ENCODE results near the gene ARFGEF2. TPM values are rescaled to one million over a fixed set of nuclear protein-coding genes. Genes with fewer than 3 reads are reported as not detected.

Gene ARFGEF2
- total RNA-seq, 1 donor from 2014 or later: 37.9 TPM

DNA sequence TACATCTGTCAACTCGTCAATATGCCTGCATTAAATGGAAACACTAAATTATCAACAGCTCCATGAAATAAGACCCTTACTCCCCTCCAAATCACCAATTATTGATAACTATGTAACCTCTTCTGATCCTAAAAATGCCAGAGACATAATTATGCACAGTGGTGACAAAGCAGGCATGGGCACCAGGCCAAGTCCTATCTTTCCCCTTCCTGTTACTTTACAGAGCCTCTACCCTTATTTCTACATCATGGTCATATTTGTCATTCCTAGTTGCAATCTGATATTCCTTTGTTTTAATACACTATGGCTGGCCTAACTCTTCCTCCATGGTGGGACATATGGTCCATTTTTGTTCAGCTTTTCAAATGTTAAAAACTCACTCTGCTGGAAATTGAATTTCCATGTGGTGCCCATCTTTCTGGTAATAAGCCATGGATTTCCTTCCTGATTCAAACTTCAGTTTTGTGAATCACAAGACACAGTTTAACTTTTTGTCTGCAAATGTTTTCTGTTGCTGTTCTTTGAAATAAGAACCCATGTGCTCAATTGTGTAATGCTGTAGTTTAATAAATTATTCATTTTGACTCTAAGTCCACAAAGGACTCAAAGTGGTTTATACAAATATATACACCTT is 41.8 kb upstream of the ARFGEF2 start:
- ATAC-seq: no peak
- intact Hi-C loops (cut with DNase I): no loop called here
- Histone ChIP-seq H3K27me3 (no peaks in the 10 kb centered on the region), H3K27ac (no peak overlapping the region), H3K9me3 (no peaks in the 10 kb centered on the region), H3K36me3 (no peaks in the 10 kb centered on the region), H3K4me1 (no peaks in the 10 kb centered on the region), H3K4me3 (no peak overlapping the region)
- TF ChIP-seq, protein P1, sequence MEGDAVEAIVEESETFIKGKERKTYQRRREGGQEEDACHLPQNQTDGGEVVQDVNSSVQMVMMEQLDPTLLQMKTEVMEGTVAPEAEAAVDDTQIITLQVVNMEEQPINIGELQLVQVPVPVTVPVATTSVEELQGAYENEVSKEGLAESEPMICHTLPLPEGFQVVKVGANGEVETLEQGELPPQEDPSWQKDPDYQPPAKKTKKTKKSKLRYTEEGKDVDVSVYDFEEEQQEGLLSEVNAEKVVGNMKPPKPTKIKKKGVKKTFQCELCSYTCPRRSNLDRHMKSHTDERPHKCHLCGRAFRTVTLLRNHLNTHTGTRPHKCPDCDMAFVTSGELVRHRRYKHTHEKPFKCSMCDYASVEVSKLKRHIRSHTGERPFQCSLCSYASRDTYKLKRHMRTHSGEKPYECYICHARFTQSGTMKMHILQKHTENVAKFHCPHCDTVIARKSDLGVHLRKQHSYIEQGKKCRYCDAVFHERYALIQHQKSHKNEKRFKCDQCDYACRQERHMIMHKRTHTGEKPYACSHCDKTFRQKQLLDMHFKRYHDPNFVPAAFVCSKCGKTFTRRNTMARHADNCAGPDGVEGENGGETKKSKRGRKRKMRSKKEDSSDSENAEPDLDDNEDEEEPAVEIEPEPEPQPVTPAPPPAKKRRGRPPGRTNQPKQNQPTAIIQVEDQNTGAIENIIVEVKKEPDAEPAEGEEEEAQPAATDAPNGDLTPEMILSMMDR (IDR thresholded peaks at IDR 0.05): no peak
- DNase-seq: no peak

DNA sequence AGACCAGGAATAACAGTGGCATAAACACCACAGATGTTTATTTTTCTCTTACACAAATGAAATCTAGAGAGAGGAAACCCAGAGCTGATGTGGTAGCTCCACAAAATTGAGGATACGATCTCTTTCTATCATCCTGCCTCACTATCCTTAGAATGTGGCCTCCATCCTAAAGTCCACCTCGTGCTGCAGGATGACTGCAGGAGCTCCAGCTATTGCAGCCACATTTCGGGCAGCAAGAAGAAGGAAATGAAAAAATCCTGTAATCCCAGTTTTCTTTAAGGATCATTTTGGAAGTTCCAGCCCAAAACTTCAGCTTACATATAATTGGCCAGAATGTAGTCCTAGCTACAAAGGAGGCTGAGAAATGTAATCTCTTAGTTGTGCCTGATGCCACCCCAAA is 41.2 kb upstream of the ARFGEF2 start:
- H3K27ac ChIP-seq: no peak overlapping the region
- H3K36me3 ChIP-seq: no peaks in the 10 kb centered on the region
- H3K9me3 ChIP-seq: no peaks in the 10 kb centered on the region
- TF ChIP-seq, protein P1 (IDR thresholded peaks at IDR 0.05): no peak
- ATAC-seq (no peak), DNase-seq (no peak)
- no peaks in the 10 kb centered on the region for H3K4me1 ChIP-seq
- intact Hi-C loops (cut with DNase I): no loop called here
- no peaks in the 10 kb centered on the region for H3K27me3 ChIP-seq
- H3K4me3 ChIP-seq: no peak overlapping the region

DNA sequence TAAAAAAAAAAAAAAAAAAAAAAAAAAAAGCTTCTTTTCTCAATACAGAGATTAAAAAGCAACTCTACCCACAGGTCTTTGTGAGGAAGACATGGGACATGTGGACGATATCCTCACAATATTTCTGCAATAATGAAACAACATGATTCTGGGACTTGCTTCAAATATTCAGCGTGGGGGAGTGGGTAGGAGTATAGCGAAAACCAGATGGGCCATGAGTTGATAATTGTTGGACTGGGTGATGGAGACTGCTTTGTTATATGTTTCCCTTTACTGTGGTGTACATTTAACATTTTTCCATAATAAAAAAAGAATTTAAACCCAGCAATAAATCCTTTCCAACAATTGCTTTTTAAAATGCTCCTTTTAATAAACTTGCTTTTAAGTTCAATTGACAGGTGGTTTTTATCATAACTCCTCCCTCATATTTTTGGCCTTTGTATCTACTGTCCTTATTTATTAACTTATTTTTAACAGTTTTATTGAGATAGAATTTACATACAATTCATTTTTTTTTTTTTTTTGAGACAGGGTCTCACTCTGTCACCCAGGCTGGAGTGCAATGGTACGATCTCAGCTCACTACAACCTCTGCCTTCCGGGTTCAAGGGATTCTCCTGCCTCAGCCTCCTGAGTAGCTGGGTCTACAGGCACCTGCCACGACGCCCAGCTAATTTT is 40.4 kb upstream of the ARFGEF2 start:
- intact Hi-C loops (cut with DNase I): no loop called here
- Histone ChIP-seq H3K4me1 (no peaks in the 10 kb centered on the region), H3K27me3 (no peaks in the 10 kb centered on the region), H3K9me3 (no peaks in the 10 kb centered on the region), H3K4me3 (no peak overlapping the region), H3K27ac (no peak overlapping the region), H3K36me3 (no peaks in the 10 kb centered on the region)
- ATAC-seq (no peak), DNase-seq (no peak)
- TF ChIP-seq, protein P1 (IDR thresholded peaks at IDR 0.05): no peak

DNA sequence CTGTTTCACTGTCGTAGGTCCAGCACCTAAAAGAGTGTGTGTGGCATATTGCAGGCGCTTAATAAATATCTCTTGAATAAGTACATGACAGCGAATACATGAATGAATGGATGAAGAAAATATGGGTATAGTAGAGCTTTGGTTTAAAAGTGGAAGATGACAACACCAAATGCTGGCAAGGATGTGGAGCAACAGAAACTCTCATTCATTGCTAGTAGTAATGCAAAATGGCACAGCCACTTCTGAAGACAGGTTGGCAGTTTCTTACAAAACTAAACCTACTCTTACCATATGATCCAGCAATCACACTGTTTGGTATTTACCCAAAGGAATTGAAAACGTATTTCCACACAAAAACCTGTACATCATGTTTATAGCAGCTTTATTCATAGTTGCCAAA is 36.3 kb upstream of the ARFGEF2 start:
- Histone ChIP-seq H3K36me3 (no peaks in the 10 kb centered on the region), H3K4me1 (no peaks in the 10 kb centered on the region), H3K4me3 (no peak overlapping the region), H3K27ac (no peak overlapping the region), H3K27me3 (no peaks in the 10 kb centered on the region), H3K9me3 (no peaks in the 10 kb centered on the region)
- TF ChIP-seq, protein P1 (IDR thresholded peaks at IDR 0.05): no peak
- ATAC-seq (no peak), DNase-seq (no peak)
- intact Hi-C loops (cut with DNase I): no loop called here

DNA sequence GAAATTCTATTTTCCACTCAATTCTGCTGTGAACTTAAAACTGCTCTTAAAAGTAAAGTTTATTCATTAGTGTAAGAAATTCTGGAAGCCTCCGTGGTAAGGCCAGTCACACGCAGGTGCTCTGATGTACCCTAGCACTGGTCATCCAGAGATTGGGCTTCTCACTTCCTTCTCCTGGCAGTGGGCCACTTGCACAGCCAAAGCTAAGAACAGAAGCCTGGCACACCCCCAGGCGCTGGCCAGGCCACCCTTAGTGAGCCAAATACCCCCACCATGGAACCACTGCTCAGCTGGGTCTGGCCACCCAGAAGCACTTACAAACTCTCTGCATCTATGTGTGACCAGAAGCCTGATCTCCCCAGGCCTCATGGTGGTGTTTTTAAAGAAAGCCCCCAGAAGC is 35.3 kb upstream of the ARFGEF2 start:
- no peak for DNase-seq
- intact Hi-C loops (cut with DNase I): no loop called here
- Histone ChIP-seq H3K27ac (no peak overlapping the region), H3K27me3 (no peaks in the 10 kb centered on the region), H3K4me3 (no peak overlapping the region), H3K4me1 (no peaks in the 10 kb centered on the region), H3K36me3 (no peaks in the 10 kb centered on the region), H3K9me3 (no peaks in the 10 kb centered on the region)
- TF ChIP-seq, protein P1 (IDR thresholded peaks at IDR 0.05): no peak
- no peak for ATAC-seq

All from upper lobe of right lung (tissue), 1 donor.